ENCODE data around the gene BRPF1.

- TF ChIP-seq POLR2A (IDR thresholded peaks at IDR 0.05) (no peak), CTCF (IDR thresholded peaks at IDR 0.05) (no peak)
Observed at GRCh38 chr3:9700536-9700935, 31.0 kb upstream of the BRPF1 start.
